WTC11 (cell line): ENCODE data around the gene SNTB2. TPM values are rescaled to one million over a fixed set of nuclear protein-coding genes. Genes with fewer than 3 reads are reported as not detected.

Experiments
- ATAC-seq: fragments of 200-7000 bp; cut with Tn5 transposase; 2 replicates; pipeline ENCODE4 v1.10.0; 2021; ENCODE audit warnings: mild to moderate bottlenecking, moderate library complexity
- CTCF ChIA-PET: fragments of 300-600 bp; sonication (Branson Sonifier 250); formaldehyde crosslinking; loops from one replicate; lab custom pipeline; 2021; ENCODE audit warnings: antibody characterized with exemption; lab: Charles Lee
- POLR2A ChIA-PET: fragments of 350-600 bp; sonication (Branson Sonifier 250); formaldehyde crosslinking; loops from one replicate; lab custom pipeline; 2021; ENCODE audit warnings: antibody characterized with exemption; lab: Charles Lee
- DNase-seq: peaks from one replicate; pipeline ENCODE4 v3.0.0; 2021; ENCODE audit warnings: low spot score
- H3K27ac Mint-ChIP-seq: 2 replicates; pipeline ENCODE4 v1.8.0; 2021; ENCODE audit warnings: mixed read lengths
- H3K27me3 Mint-ChIP-seq: 2 replicates; pipeline ENCODE4 v1.8.0; 2021; ENCODE audit warnings: low read depth, mild to moderate bottlenecking, moderate library complexity, mixed read lengths
- H3K36me3 Mint-ChIP-seq: 2 replicates; pipeline ENCODE4 v1.8.0; 2021; ENCODE audit warnings: mixed read lengths
- H3K4me1 Mint-ChIP-seq: 2 replicates; pipeline ENCODE4 v1.8.0; 2022; ENCODE audit warnings: mixed read lengths
- H3K4me3 Mint-ChIP-seq: 2 replicates; pipeline ENCODE4 v1.8.0; 2021; ENCODE audit warnings: mild to moderate bottlenecking, moderate library complexity, mixed read lengths
- H3K9me3 Mint-ChIP-seq: 2 replicates; pipeline ENCODE4 v1.8.0; 2021; ENCODE audit warnings: mixed read lengths
- CBFB ChIP-seq: sonication (generic); formaldehyde crosslinking; IDR thresholded peaks from 2 replicates; pipeline ENCODE4 v1.8.1; 2022; ENCODE audit warnings: mild to moderate bottlenecking, low read depth, missing genetic modification reagents
- CREM ChIP-seq: sonication (generic); formaldehyde crosslinking; IDR thresholded peaks from 2 replicates; pipeline ENCODE4 v1.8.1; 2022; ENCODE audit warnings: mild to moderate bottlenecking, missing genetic modification reagents, moderate library complexity
- EMX1 ChIP-seq: fragments of 250-450 bp; sonication (Bioruptor Pico); IDR thresholded peaks from 2 replicates; pipeline ENCODE4 v1.8.0; 2021; ENCODE audit warnings: mild to moderate bottlenecking
- ETV6 ChIP-seq: sonication (generic); formaldehyde crosslinking; IDR thresholded peaks from 2 replicates; pipeline ENCODE4 v1.8.1; 2022; ENCODE audit warnings: mild to moderate bottlenecking, missing genetic modification reagents
- FOXP1 ChIP-seq: sonication (generic); formaldehyde crosslinking; IDR thresholded peaks from 2 replicates; pipeline ENCODE4 v1.8.0; 2022; ENCODE audit warnings: missing genetic modification reagents, mild to moderate bottlenecking, moderate library complexity, borderline replicate concordance
- GTF2I ChIP-seq: fragments of 250-450 bp; sonication (Bioruptor Pico); conservative IDR thresholded peaks from 2 replicates; pipeline ENCODE4 v1.4.0; 2021; ENCODE audit warnings: mild to moderate bottlenecking
- NFE2L1 ChIP-seq: sonication (generic); formaldehyde crosslinking; IDR thresholded peaks from 2 replicates; pipeline ENCODE4 v1.8.1; 2023; ENCODE audit warnings: missing genetic modification reagents
- NR1H2 ChIP-seq: sonication (generic); formaldehyde crosslinking; IDR thresholded peaks from 2 replicates; pipeline ENCODE4 v1.9.0; 2021; ENCODE audit warnings: mild to moderate bottlenecking, moderate library complexity, missing genetic modification reagents
- OVOL2 ChIP-seq: fragments of 250-450 bp; sonication (Bioruptor Pico); IDR thresholded peaks from 2 replicates; pipeline ENCODE4 v1.9.0; 2021; ENCODE audit warnings: mild to moderate bottlenecking, borderline replicate concordance
- SMAD4 ChIP-seq: sonication (generic); formaldehyde crosslinking; IDR thresholded peaks from 2 replicates; pipeline ENCODE4 v1.8.0; 2022; ENCODE audit warnings: mild to moderate bottlenecking, missing genetic modification reagents
- ZNF138 ChIP-seq: sonication (generic); formaldehyde crosslinking; conservative IDR thresholded peaks from 2 replicates; pipeline ENCODE4 v1.8.1; 2022; ENCODE audit warnings: mild to moderate bottlenecking, moderate library complexity, missing genetic modification reagents
- ZNF416 ChIP-seq: fragments of 250-450 bp; sonication (Bioruptor Pico); IDR thresholded peaks from 2 replicates; pipeline ENCODE4 v1.9.0; 2021; ENCODE audit warnings: mild to moderate bottlenecking, inconsistent platforms
- total RNA-seq: library from RNA; stranded (reverse); gene quantifications from 3 replicates; pipeline ENCODE4 v1.2.3, GENCODE V29; 2021
- TF ChIP-seq, protein P1 (sequence below): sonication (generic); formaldehyde crosslinking; IDR thresholded peaks from 2 replicates; pipeline ENCODE4 v1.8.1; 2023; ENCODE audit warnings: mild to moderate bottlenecking, missing genetic modification reagents, moderate library complexity
- TF ChIP-seq, protein P2 (sequence below): fragments of 250-450 bp; sonication (Bioruptor Pico); IDR thresholded peaks from 2 replicates; pipeline ENCODE4 v1.9.0; 2021; ENCODE audit warnings: mild to moderate bottlenecking, borderline replicate concordance
- TF ChIP-seq, protein P3 (sequence below): sonication (generic); formaldehyde crosslinking; IDR thresholded peaks from 2 replicates; pipeline ENCODE4 v1.8.0; 2022; ENCODE audit warnings: missing genetic modification reagents
- TF ChIP-seq, protein P4 (sequence below): fragments of 250-450 bp; sonication (Bioruptor Pico); IDR thresholded peaks from 2 replicates; pipeline ENCODE4 v1.9.0; 2021; ENCODE audit warnings: mild to moderate bottlenecking
- TF ChIP-seq, protein P5 (sequence below): sonication (generic); formaldehyde crosslinking; IDR thresholded peaks from 2 replicates; pipeline ENCODE4 v1.8.1; 2023; ENCODE audit warnings: mild to moderate bottlenecking, missing genetic modification reagents, moderate library complexity
- TF ChIP-seq, protein P6 (sequence below): sonication (generic); formaldehyde crosslinking; IDR thresholded peaks from 2 replicates; pipeline ENCODE4 v1.8.1; 2023; ENCODE audit warnings: mild to moderate bottlenecking, missing genetic modification reagents
- TF ChIP-seq, protein P7 (sequence below): sonication (generic); formaldehyde crosslinking; IDR thresholded peaks from 2 replicates; pipeline ENCODE4 v1.8.1; 2022; ENCODE audit warnings: mild to moderate bottlenecking, missing genetic modification reagents, moderate library complexity, borderline replicate concordance

SNTB2 gene
- total RNA-seq, 1 experiment from 2014 or later = 23.7 TPM

DNA sequence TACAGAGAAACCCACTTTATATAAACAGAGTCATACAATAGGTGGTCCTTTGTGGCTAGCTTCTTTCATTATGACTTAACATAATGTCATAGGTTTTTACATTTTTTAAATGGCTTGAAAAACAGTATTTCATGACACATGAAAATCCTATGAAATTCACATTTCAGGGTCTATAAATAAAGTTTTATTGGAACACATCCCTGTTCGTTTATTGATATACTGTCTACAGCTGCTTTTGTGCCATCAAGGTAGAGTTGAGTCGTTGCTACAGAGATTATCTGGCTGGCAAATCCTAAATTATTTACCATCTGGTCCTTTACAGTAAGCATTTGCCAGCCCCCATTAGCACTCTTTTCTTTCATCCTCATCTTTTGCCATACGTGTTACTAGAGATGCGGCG is 126.5 kb downstream of the SNTB2 start:
- POLR2A ChIA-PET = no interaction called here

More for the DNA sequence above, 126.5 kb downstream of the SNTB2 start:
- Mint-ChIP-seq H3K4me1 (peaks cover 9% of the 10 kb centered on the region), H3K36me3 (peaks cover 21% of the 10 kb centered on the region), H3K9me3 (no peaks in the 10 kb centered on the region), H3K27me3 (no peaks in the 10 kb centered on the region), H3K4me3 (no peak overlapping the region), H3K27ac (no peak overlapping the region)
- TF ChIP-seq, protein P1, sequence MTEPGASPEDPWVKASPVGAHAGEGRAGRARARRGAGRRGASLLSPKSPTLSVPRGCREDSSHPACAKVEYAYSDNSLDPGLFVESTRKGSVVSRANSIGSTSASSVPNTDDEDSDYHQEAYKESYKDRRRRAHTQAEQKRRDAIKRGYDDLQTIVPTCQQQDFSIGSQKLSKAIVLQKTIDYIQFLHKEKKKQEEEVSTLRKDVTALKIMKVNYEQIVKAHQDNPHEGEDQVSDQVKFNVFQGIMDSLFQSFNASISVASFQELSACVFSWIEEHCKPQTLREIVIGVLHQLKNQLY (CRISPR knock-in tag) = no peak
- TF ChIP-seq ZNF138 (CRISPR knock-in tag) = no peak
- no peak for TF ChIP-seq EMX1 (CRISPR knock-in tag)
- TF ChIP-seq OVOL2 (CRISPR knock-in tag) = no peak
- TF ChIP-seq, protein P2, sequence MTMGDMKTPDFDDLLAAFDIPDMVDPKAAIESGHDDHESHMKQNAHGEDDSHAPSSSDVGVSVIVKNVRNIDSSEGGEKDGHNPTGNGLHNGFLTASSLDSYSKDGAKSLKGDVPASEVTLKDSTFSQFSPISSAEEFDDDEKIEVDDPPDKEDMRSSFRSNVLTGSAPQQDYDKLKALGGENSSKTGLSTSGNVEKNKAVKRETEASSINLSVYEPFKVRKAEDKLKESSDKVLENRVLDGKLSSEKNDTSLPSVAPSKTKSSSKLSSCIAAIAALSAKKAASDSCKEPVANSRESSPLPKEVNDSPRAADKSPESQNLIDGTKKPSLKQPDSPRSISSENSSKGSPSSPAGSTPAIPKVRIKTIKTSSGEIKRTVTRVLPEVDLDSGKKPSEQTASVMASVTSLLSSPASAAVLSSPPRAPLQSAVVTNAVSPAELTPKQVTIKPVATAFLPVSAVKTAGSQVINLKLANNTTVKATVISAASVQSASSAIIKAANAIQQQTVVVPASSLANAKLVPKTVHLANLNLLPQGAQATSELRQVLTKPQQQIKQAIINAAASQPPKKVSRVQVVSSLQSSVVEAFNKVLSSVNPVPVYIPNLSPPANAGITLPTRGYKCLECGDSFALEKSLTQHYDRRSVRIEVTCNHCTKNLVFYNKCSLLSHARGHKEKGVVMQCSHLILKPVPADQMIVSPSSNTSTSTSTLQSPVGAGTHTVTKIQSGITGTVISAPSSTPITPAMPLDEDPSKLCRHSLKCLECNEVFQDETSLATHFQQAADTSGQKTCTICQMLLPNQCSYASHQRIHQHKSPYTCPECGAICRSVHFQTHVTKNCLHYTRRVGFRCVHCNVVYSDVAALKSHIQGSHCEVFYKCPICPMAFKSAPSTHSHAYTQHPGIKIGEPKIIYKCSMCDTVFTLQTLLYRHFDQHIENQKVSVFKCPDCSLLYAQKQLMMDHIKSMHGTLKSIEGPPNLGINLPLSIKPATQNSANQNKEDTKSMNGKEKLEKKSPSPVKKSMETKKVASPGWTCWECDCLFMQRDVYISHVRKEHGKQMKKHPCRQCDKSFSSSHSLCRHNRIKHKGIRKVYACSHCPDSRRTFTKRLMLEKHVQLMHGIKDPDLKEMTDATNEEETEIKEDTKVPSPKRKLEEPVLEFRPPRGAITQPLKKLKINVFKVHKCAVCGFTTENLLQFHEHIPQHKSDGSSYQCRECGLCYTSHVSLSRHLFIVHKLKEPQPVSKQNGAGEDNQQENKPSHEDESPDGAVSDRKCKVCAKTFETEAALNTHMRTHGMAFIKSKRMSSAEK (CRISPR knock-in tag) = no peak
- no peak for TF ChIP-seq CREM
- no peak for TF ChIP-seq FOXP1 (CRISPR knock-in tag)
- TF ChIP-seq SMAD4 (CRISPR knock-in tag) = no peak
- TF ChIP-seq, protein P3, sequence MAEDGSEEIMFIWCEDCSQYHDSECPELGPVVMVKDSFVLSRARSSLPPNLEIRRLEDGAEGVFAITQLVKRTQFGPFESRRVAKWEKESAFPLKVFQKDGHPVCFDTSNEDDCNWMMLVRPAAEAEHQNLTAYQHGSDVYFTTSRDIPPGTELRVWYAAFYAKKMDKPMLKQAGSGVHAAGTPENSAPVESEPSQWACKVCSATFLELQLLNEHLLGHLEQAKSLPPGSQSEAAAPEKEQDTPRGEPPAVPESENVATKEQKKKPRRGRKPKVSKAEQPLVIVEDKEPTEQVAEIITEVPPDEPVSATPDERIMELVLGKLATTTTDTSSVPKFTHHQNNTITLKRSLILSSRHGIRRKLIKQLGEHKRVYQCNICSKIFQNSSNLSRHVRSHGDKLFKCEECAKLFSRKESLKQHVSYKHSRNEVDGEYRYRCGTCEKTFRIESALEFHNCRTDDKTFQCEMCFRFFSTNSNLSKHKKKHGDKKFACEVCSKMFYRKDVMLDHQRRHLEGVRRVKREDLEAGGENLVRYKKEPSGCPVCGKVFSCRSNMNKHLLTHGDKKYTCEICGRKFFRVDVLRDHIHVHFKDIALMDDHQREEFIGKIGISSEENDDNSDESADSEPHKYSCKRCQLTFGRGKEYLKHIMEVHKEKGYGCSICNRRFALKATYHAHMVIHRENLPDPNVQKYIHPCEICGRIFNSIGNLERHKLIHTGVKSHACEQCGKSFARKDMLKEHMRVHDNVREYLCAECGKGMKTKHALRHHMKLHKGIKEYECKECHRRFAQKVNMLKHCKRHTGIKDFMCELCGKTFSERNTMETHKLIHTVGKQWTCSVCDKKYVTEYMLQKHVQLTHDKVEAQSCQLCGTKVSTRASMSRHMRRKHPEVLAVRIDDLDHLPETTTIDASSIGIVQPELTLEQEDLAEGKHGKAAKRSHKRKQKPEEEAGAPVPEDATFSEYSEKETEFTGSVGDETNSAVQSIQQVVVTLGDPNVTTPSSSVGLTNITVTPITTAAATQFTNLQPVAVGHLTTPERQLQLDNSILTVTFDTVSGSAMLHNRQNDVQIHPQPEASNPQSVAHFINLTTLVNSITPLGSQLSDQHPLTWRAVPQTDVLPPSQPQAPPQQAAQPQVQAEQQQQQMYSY = no peak
- no peak for TF ChIP-seq ETV6 (CRISPR knock-in tag)
- TF ChIP-seq GTF2I (CRISPR knock-in tag) = no peak
- TF ChIP-seq, protein P4, sequence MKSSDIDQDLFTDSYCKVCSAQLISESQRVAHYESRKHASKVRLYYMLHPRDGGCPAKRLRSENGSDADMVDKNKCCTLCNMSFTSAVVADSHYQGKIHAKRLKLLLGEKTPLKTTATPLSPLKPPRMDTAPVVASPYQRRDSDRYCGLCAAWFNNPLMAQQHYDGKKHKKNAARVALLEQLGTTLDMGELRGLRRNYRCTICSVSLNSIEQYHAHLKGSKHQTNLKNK (CRISPR knock-in tag) = no peak
- TF ChIP-seq, protein P5, sequence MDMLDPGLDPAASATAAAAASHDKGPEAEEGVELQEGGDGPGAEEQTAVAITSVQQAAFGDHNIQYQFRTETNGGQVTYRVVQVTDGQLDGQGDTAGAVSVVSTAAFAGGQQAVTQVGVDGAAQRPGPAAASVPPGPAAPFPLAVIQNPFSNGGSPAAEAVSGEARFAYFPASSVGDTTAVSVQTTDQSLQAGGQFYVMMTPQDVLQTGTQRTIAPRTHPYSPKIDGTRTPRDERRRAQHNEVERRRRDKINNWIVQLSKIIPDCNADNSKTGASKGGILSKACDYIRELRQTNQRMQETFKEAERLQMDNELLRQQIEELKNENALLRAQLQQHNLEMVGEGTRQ (CRISPR knock-in tag) = no peak
- TF ChIP-seq NR1H2 = no peak
- no peak for TF ChIP-seq ZNF416 (CRISPR knock-in tag)
- TF ChIP-seq, protein P6, sequence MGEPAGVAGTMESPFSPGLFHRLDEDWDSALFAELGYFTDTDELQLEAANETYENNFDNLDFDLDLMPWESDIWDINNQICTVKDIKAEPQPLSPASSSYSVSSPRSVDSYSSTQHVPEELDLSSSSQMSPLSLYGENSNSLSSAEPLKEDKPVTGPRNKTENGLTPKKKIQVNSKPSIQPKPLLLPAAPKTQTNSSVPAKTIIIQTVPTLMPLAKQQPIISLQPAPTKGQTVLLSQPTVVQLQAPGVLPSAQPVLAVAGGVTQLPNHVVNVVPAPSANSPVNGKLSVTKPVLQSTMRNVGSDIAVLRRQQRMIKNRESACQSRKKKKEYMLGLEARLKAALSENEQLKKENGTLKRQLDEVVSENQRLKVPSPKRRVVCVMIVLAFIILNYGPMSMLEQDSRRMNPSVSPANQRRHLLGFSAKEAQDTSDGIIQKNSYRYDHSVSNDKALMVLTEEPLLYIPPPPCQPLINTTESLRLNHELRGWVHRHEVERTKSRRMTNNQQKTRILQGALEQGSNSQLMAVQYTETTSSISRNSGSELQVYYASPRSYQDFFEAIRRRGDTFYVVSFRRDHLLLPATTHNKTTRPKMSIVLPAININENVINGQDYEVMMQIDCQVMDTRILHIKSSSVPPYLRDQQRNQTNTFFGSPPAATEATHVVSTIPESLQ (CRISPR knock-in tag) = no peak
- no peak for TF ChIP-seq NFE2L1 (CRISPR knock-in tag)
- TF ChIP-seq, protein P7, sequence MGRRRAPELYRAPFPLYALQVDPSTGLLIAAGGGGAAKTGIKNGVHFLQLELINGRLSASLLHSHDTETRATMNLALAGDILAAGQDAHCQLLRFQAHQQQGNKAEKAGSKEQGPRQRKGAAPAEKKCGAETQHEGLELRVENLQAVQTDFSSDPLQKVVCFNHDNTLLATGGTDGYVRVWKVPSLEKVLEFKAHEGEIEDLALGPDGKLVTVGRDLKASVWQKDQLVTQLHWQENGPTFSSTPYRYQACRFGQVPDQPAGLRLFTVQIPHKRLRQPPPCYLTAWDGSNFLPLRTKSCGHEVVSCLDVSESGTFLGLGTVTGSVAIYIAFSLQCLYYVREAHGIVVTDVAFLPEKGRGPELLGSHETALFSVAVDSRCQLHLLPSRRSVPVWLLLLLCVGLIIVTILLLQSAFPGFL (CRISPR knock-in tag) = no peak
- TF ChIP-seq CBFB (CRISPR knock-in tag) = no peak
- CTCF ChIA-PET = no interaction called here
- no peak for DNase-seq
- ATAC-seq = no peak
